Upper lobe of right lung (tissue), 1 donor: ENCODE measurements around the gene COX20. TPM values are rescaled to one million over a fixed set of nuclear protein-coding genes. Genes with fewer than 3 reads are reported as not detected.
"Not testable (repeated sequence)": the region's sequence is repeated elsewhere in the genome, so short reads cannot be mapped to it uniquely, and the experiment has no call there.

Experiments
- ATAC-seq: fragments of 200-7000 bp; cut with Tn5 transposase; one replicate; pipeline ENCODE4 v1.9.1; 2020; ENCODE audit warnings: mild to moderate bottlenecking, moderate library complexity
- DNase-seq: peaks from one replicate; pipeline ENCODE4 v3.0.0-alpha.2; 2020
- H3K27ac ChIP-seq: fragments of 200-600 bp; one replicate; pipeline ENCODE4 v1.8.0; 2022
- H3K27me3 ChIP-seq: fragments of 200-600 bp; one replicate; pipeline ENCODE4 v1.8.0; 2022; ENCODE audit warnings: mild to moderate bottlenecking
- H3K36me3 ChIP-seq: fragments of 200-600 bp; one replicate; pipeline ENCODE4 v1.8.0; 2022
- H3K4me1 ChIP-seq: fragments of 200-600 bp; one replicate; pipeline ENCODE4 v1.8.0; 2022
- H3K4me3 ChIP-seq: fragments of 200-600 bp; one replicate; pipeline ENCODE4 v1.8.0; 2022; ENCODE audit warnings: mild to moderate bottlenecking
- H3K9me3 ChIP-seq: fragments of 200-600 bp; one replicate; pipeline ENCODE4 v1.8.0; 2022
- CTCF ChIP-seq: fragments of 200-600 bp; IDR thresholded peaks from one replicate; pipeline ENCODE4 v1.8.0; 2022; ENCODE audit warnings: antibody characterized with exemption
- intact Hi-C: fragments of 100-400 bp; cut with DNase I; formaldehyde crosslinking; loops from one replicate; pipeline ENCODE4 v1.11.0; 2022
- total RNA-seq: library from RNA; stranded (reverse); fragmentation: NEBNext Ultra II Directional; extraction: Animal tissue kit (Norgen Biotek cat#: 25700); gene quantifications from one replicate; pipeline ENCODE4 v1.2.1, GENCODE V29; 2021
- donor health status: DM: no; HTN: yes; CAD: no; lungs with severe emphysema.

Gene COX20
- total RNA-seq, 1 donor from 2014 or later: 25.0 TPM

GRCh38 chr1:244830639-244831038 is 4.8 kb upstream of the COX20 start:
- H3K36me3 ChIP-seq: no peaks in the 10 kb centered on the region
- no peak overlapping the region for H3K27ac ChIP-seq
- H3K27me3 ChIP-seq: no peaks in the 10 kb centered on the region
- H3K9me3 ChIP-seq: no peaks in the 10 kb centered on the region
- DNase-seq (no peak), ATAC-seq (no peak)
- H3K4me1 ChIP-seq: peaks cover 7% of the 10 kb centered on the region
- no peak overlapping the region for H3K4me3 ChIP-seq
- intact Hi-C loops: no loop called here
- TF ChIP-seq CTCF: no peak

GRCh38 chr1:244833260-244833659 is 2.2 kb upstream of the COX20 start:
- intact Hi-C loops, H3K27me3 ChIP-seq, DNase-seq, ATAC-seq, H3K9me3 ChIP-seq, H3K36me3 ChIP-seq: not testable (repeated sequence)
- Histone ChIP-seq H3K4me3 (peak overlapping the region; percentile 83), H3K4me1 (peaks cover 14% of the 10 kb centered on the region), H3K27ac (peak overlapping the region; percentile 99)

GRCh38 chr1:244833734-244834542 is 1.5 kb upstream of the COX20 start:
- intact Hi-C loops: no loop called here
- H3K27ac ChIP-seq: peak overlapping the region; percentile 99
- no peaks in the 10 kb centered on the region for H3K36me3 ChIP-seq
- TF ChIP-seq CTCF: peak; percentile 25
- peak; percentile 81 for DNase-seq
- peak overlapping the region; percentile 83 for H3K4me3 ChIP-seq
- no peaks in the 10 kb centered on the region for H3K9me3 ChIP-seq
- peak; percentile 20 for ATAC-seq
- H3K4me1 ChIP-seq: peaks cover 14% of the 10 kb centered on the region
- H3K27me3 ChIP-seq: no peaks in the 10 kb centered on the region

- intact Hi-C loops: no loop called here
- Histone ChIP-seq H3K27ac (peak overlapping the region; percentile 99), H3K9me3 (no peaks in the 10 kb centered on the region), H3K4me3 (peak overlapping the region; percentile 83), H3K27me3 (no peaks in the 10 kb centered on the region), H3K36me3 (peaks cover 7% of the 10 kb centered on the region), H3K4me1 (peaks cover 14% of the 10 kb centered on the region)
- TF ChIP-seq CTCF: no peak
- no peak for ATAC-seq
- DNase-seq: peak; percentile 96
Observed at GRCh38 chr1:244834543-244835275, 749 bp upstream of the COX20 start.

GRCh38 chr1:244836135-244836521 is 670 bp downstream of the COX20 start:
- Histone ChIP-seq H3K4me1 (peaks cover 27% of the 10 kb centered on the region), H3K4me3 (peak overlapping the region; percentile 83), H3K36me3 (peaks cover 19% of the 10 kb centered on the region), H3K27me3 (no peaks in the 10 kb centered on the region), H3K9me3 (no peaks in the 10 kb centered on the region), H3K27ac (peak overlapping the region; percentile 99)
- DNase-seq (no peak), ATAC-seq (no peak)
- intact Hi-C loops: no loop called here
- no peak for TF ChIP-seq CTCF

- DNase-seq (no peak), ATAC-seq (no peak)
- Histone ChIP-seq H3K27ac (peak overlapping the region; percentile 99), H3K4me1 (peaks cover 32% of the 10 kb centered on the region), H3K9me3 (no peaks in the 10 kb centered on the region), H3K36me3 (peaks cover 23% of the 10 kb centered on the region), H3K4me3 (peak overlapping the region; percentile 83), H3K27me3 (no peaks in the 10 kb centered on the region)
- intact Hi-C loops: no loop called here
- no peak for TF ChIP-seq CTCF
Observed at GRCh38 chr1:244836584-244836983, 1.1 kb downstream of the COX20 start.
